GM21619 (cell line): Measurements from ENCODE around the gene ST8SIA1.
"Not testable (repeated sequence)": the region's sequence is repeated elsewhere in the genome, so short reads cannot be mapped to it uniquely, and the experiment has no call there.

Experiments used
- ATAC-seq: cut with Tn5 transposase; IDR thresholded peaks from one replicate; pipeline ENCODE4 v1.9.1; 2021; ENCODE audit not compliant: unreplicated experiment

The ST8SIA1 gene

GRCh38 chr12:22190969-22191368 is 143.5 kb downstream of the ST8SIA1 start:
- ATAC-seq: no peak

DNA sequence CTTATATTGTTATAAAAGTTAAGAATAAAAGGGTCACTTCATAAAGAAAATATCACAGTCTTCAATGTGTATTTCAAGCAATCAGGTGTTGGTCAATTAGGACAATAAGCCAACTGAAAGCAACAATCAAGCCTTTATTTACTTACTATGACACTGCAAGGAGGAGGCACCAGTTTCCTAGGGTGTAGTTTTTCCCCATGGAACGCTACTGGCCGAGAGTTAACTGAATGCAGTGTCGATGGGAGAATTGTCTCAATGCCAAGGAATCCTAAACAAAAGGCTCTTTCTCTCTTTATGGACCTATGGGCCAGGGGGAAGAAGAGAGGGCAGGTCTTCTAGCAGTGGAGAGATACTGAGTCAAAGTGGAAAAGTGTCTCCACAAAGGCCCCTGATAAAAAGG is 146.1 kb downstream of the ST8SIA1 start:
- ATAC-seq: no peak

DNA sequence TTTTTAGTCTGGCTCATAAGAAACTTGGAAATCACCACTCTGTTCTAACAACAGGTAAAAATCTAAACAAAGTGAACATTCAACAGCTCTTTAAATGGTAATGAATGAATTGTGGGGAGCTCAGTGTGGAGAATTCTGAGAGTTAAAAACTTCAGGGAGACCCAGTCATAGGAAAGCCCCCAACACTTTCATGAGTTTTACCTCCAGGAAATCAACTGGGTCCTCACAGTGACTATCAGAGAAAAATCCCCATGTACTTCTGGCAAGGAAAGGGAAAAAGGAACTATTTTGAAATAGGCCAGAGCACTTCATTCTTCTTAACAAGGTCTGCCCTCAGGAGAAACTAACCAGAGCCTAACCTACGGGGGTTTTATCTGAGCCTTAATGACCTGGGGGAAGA is 153.8 kb downstream of the ST8SIA1 start:
- no peak for ATAC-seq

DNA sequence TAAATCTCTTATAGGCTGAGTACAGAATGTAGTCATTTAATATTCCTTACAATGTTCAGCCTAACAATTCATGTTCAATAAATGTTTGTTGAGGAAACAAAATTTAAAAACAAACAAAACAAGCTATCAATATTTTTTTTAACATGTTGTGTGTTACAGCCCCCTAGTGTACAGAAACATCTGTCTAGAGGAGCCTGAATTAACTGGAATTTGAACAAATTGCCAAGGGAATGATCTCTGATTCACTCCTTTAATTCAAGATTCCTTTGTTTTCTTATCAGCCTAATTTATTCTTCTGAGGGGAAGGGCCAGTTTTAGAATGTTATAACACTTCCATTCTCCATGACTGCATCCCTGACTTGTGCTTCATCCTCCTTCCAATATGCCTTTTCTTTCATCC is 161.3 kb downstream of the ST8SIA1 start:
- no peak for ATAC-seq

GRCh38 chr12:22172501-22172900 is 162.0 kb downstream of the ST8SIA1 start:
- ATAC-seq: no peak

- no peak for ATAC-seq
Measured at GRCh38 chr12:22169376-22169775, 165.1 kb downstream of the ST8SIA1 start.

- ATAC-seq: no peak
Measured at GRCh38 chr12:22164139-22164538, 170.4 kb downstream of the ST8SIA1 start.

DNA sequence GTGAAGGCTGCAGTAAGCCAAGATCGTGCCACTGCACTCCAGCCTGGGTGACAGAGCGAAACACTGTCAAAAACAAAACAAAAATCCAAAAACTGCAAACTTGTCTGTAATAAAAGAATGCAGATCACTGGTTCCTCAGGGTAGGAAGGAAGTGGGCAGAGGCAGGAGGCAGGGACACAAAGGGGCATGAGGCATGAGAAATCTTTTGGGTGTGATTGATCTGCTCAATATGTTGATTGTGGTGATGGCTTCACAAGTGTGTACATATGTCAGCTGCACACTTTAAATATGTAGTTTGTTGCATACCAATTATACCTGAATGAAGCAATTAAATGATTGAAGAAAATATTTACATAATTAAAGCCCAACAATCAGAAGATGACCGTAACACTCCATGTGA is 170.9 kb downstream of the ST8SIA1 start:
- no peak for ATAC-seq

GRCh38 chr12:22160396-22161003 is 174.0 kb downstream of the ST8SIA1 start:
- ATAC-seq: no peak

DNA sequence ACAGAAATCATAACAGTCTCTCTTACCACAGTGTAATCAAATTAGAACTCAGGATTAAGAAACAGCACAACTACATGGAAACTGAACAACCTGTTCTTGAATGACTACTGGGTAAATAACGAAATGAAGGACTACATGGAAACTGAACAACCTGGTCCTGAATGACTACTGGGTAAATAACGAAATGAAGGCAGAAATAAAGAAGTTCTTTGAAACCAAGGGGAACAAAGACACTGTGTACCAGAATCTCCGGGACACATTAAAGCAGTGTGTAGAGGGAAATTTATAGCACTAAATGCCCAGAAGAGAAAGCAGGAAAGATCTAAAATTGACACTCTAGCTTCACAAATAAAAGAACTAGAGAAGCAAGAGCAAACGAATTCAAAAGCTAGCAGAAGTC is 185.2 kb downstream of the ST8SIA1 start:
- ATAC-seq: not testable (repeated sequence)

DNA sequence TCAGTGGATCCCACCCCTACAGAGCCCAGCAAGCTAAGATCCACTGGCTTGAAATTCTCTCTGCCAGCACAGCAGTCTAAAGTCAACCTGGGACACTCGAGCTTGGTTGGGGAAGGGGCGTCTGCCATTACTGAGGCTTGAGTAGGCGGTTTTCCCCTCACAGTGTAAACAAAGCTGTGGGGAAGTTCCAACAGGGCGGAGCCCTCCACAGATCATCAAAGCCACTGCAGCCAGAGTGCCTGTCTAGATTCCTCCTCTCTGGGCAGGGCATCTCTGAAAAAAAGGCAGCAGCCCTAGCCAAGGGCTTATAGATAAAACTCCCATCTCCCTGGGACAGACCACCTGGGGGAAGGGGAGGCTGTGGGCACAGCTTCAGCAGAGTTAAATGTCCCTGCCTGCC is 187.8 kb downstream of the ST8SIA1 start:
- ATAC-seq: peak; percentile 54
